Stomach smooth muscle (tissue), 2 donors: ENCODE data around the gene MUL1.

ENCODE experiments used
- H3K27ac ChIP-seq: one replicate; pipeline ENCODE4 v1.7.0; 2013; ENCODE audit warnings: mild to moderate bottlenecking, low read length, inconsistent platforms
- H3K27me3 ChIP-seq, 2 donors: one replicate each; pipeline ENCODE4 v1.7.0; 2013; ENCODE audit warnings: low read length in 2 of 2; ENCODE audit not compliant: insufficient read depth in 2 of 2, control insufficient read depth in 1 of 2
- H3K36me3 ChIP-seq, 2 donors: one replicate each; pipeline ENCODE4 v1.7.0; 2013; ENCODE audit warnings: low read length in 2 of 2; ENCODE audit not compliant: control insufficient read depth in 2 of 2, insufficient read depth in 2 of 2
- H3K4me1 ChIP-seq: one replicate; pipeline ENCODE4 v1.7.0; 2013; ENCODE audit warnings: low read length; ENCODE audit not compliant: control insufficient read depth, insufficient read depth
- H3K4me3 ChIP-seq, 2 donors: one replicate each; pipeline ENCODE4 v1.7.0; 2013; ENCODE audit warnings: low read length in 2 of 2
- H3K9ac ChIP-seq, 2 donors: one replicate each; pipeline ENCODE4 v1.7.0; 2013; ENCODE audit warnings: low read length in 2 of 2, mild to moderate bottlenecking in 1 of 2
- H3K9me3 ChIP-seq, 2 donors: one replicate each; pipeline ENCODE4 v1.7.0; 2013; ENCODE audit warnings: low read length in 2 of 2; ENCODE audit not compliant: control insufficient read depth in 2 of 2
- donor health status: healthy.
- donor health status: Pancreatic carcinoma.

MUL1 gene

DNA sequence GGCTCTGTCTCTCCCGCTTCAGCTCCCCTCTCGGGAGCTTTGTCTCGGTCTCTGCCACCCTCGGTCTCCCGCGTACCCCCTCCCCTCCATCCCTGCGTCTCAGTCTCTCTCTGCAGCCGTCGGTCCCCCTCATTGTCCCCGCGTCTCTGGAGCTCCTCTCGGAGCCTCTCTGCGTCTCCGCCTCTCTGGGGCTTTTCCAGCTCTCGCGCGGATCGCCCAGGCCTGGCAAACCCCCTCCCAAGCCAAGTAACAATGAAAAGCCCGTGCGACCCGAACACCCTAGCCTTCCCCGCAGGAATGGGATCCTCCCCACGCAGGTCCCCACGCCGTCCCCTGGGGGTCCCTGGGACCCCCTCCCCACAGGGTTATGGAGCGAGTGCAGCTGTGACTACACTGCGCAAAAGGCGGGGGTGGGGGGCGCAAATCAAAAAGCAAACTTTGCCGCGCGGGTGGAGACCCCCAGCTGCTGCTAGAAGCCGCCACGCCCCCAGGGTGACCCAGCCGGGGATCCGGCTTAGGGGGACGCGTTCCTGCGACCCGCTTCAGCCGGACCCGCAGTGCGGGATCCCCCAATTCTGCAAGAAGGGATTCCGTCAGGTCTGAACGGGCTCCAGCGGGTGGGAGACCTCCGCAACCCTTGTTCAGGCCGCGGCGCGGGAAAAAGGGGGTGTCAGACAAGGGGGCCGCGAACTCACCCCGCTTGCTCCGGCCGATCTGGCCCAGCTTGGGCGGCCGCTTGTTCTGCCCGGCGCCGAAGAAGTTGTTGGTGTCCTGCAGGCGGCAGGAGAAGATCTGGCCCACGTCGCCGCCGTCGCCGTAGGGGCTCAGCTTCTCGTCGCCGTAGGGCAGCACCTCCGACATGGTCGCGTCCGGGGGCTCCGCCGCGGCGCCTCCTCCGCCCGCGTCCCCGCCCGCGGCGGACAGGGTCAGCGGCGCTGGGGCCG lies 23.2 kb downstream of the MUL1 start:
- Histone ChIP-seq H3K36me3 (no peaks in the 10 kb centered on the region), H3K27me3 (no peaks in the 10 kb centered on the region)

DNA sequence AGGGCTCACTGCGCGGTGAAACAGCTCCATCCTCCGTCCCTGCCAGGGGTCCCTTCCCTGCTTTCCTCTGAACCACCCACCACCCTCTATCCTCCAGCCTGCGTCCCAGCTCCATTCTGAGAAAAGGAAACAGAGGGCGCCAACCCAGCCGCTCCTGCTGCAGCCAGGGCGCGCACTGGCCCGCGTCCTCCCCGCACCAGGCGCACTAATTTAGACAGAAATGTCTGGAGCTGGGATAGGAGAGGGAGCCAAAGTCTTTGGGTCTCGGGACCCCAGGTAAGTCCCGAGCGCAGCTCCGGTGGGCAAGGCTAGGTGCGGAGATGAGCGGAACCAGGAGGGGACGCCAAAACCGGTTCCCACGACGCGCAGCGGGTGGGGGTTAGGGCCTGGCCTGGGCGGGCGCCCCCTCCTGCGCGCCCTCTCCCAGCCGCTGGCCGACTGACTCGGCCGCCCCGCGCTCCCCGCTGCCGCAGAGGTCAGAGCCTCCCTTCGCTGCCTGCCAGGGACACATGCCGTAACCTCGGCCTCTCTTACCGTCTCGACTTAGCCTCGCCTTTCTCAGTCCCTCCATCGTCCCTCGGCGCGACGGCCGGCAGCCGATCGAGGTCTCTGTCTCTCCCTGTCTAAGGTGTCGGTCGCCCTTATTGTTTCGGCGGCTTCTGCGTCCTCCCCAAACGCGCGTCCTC lies 24.0 kb downstream of the MUL1 start:
- H3K27ac ChIP-seq: no peak overlapping the region
- peak overlapping the region; percentile 52 to 64 for H3K9ac ChIP-seq
- no peaks in the 10 kb centered on the region for H3K9me3 ChIP-seq
- no peaks in the 10 kb centered on the region for H3K36me3 ChIP-seq
- H3K27me3 ChIP-seq: no peaks in the 10 kb centered on the region
- H3K4me3 ChIP-seq: peak overlapping the region; percentile 71 to 85
- H3K4me1 ChIP-seq: peaks cover 27% of the 10 kb centered on the region

More for the DNA sequence above, 23.2 kb downstream of the MUL1 start:
- peak overlapping the region; percentile 52 to 64 for H3K9ac ChIP-seq
- H3K4me3 ChIP-seq: peak overlapping the region; percentile 71 to 85
- no peaks in the 10 kb centered on the region for H3K9me3 ChIP-seq
- peak overlapping the region; percentile 24 for H3K27ac ChIP-seq
- H3K4me1 ChIP-seq: peaks cover 27% of the 10 kb centered on the region

DNA sequence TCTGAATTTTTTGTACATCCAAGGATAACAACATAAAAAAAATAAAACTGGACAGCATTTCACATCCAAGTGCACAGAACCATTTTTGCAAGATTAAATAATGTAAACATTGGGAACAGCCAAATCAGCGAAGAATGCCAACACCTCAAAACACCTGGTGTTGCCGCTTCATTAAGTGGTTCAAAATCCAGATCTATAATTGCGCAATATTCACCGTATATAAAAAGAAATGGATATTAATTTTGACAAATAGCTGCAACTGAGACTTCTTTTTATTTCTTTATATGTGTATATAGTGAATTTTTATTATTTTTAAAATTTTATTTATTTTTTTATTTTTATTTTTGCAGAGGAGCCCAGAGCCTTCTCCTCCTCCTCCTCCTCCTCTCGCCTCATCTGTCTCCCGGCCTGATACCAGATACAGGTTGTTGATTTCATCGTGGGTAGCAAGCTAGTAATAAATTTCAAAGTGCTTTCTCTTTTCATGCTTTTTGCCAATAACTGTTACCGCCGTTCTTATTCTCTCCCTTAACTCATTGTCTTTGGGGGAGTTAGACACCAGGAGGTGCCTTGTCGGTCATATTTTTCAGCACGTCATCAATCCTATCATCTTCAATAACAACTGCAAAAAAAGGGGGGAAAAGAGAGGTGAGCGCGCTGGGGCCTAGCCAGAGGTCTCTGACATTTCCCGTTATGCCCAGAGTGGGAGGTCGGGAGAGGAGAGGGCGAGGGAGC lies 24.7 kb downstream of the MUL1 start:
- peak overlapping the region; percentile 71 to 85 for H3K4me3 ChIP-seq
- H3K27ac ChIP-seq: no peak overlapping the region
- no peaks in the 10 kb centered on the region for H3K27me3 ChIP-seq
- no peaks in the 10 kb centered on the region for H3K9me3 ChIP-seq
- H3K4me1 ChIP-seq: peaks cover 27% of the 10 kb centered on the region
- no peaks in the 10 kb centered on the region for H3K36me3 ChIP-seq
- H3K9ac ChIP-seq: peak overlapping the region; percentile 29 to 52

DNA sequence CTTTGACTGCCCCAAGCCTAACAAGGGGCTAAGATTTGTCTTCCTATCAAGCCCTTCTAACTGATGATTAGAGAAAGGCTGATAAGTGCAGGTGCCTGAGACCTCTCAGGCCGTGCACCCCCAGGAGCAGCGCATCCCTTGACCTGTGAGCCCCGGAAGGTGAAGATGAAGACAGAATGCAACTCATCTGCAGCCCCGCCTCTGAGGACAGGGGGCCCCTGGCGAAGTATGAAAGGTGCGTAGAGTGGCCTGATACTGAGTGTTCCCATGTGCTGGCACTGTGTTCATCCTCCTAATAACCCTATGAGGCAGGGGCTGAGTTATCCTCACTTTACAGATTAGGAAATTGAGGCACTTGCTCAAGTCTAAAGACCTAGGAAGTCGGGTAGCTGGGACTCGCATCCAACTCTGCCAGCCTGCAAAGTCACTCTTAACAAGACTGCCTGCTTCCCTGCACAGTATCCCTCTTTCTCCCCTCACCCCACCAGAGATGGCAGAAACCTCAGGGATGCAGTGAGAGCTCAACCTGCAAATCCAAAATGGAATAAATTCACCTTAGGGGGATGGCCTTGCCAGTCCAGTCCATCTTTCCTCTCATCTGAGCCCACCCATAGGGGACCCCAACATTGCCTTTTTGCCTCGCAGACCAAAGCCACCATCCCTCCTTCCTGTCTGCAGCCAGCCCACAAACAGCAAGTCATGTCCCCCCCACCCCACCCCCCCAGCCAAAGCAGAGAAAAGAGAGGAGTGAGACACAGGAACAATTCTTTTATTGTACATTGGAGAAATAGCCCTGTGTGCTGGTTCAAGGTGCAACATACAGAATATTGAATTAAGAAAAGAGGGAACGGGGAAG lies 26.1 kb downstream of the MUL1 start:
- H3K9me3 ChIP-seq: no peaks in the 10 kb centered on the region
- H3K9ac ChIP-seq: no peak overlapping the region
- H3K36me3 ChIP-seq: no peaks in the 10 kb centered on the region
- H3K27me3 ChIP-seq: peaks cover under 1 to 5% of the 10 kb centered on the region in 2 donors
- H3K27ac ChIP-seq: no peak overlapping the region
- H3K4me3 ChIP-seq: no peak overlapping the region
- H3K4me1 ChIP-seq: peaks cover 30% of the 10 kb centered on the region

DNA sequence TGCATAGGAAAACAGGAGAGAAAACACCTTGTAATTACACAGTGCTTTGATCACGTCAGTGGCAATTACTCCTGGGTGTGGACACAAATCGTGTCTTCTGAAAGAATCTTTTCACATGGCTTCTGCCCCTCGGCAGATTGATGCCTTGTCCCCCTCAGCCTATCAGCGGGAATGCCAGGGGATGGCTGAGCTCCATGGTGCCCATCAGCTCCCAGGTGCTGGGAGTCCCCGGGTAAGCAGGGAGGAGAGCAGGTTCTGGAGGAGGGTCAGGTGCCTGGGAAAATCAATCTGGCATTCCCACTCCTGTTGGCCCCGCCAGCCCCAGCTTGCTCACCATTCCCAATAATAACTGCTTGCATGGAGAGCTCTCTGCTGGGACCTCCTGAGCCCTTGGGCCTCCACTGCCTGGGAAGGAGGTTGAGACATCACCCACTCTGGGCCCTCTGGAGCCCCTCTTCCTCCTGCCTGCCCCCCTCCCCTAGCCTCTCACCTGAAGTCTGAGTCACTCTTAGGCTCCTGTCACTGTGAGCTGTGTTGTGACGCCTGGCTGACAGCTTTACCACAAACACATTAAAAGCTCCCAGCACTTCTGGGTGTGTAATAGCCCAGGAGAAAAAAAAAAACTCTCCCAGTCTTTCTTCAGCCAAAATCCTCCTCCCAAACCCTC lies 26.9 kb downstream of the MUL1 start:
- no peak overlapping the region for H3K9ac ChIP-seq
- H3K4me3 ChIP-seq: no peak overlapping the region
- peaks cover 8 to 13% of the 10 kb centered on the region in 2 donors for H3K27me3 ChIP-seq
- H3K4me1 ChIP-seq: peaks cover 30% of the 10 kb centered on the region
- H3K36me3 ChIP-seq: no peaks in the 10 kb centered on the region
- no peaks in the 10 kb centered on the region for H3K9me3 ChIP-seq
- H3K27ac ChIP-seq: no peak overlapping the region

DNA sequence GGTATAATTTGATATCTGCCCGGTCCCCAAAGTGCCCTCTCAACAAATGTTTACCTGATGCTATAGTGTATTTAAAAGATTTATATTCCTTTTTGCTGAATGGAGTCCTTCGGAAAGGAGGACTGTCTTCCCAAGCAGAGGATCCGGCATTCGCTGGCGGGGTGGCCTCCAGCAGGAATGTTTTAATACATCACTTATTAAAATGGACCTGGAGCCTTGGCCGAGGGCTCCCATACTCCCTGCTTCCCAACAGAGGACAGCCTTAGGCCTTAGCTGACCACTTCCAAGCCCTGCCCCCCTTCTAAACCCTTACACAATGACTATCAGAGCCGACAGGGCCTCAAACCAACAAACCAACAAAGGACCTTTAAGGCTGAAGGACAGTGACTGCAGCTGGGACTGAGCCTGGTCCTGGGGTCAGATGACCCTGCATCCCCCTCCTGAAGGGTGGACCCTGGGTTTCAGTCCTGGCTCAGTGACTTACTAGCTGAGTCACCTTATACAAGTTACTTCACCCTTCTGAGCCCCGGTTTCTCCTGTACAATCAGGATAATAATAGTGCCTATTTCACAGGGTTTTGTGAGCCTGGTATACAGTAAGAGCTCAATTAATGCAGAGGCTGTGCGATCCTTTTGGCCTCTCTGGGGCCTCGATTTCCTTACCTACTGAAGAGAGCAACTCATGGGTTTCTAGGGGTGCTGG lies 27.6 kb downstream of the MUL1 start:
- H3K27me3 ChIP-seq: peaks cover 12 to 14% of the 10 kb centered on the region in 2 donors
- H3K4me1 ChIP-seq: peaks cover 28% of the 10 kb centered on the region
- no peak overlapping the region for H3K27ac ChIP-seq
- H3K4me3 ChIP-seq: no peak overlapping the region
- H3K9ac ChIP-seq: no peak overlapping the region
- H3K9me3 ChIP-seq: no peaks in the 10 kb centered on the region
- H3K36me3 ChIP-seq: no peaks in the 10 kb centered on the region

DNA sequence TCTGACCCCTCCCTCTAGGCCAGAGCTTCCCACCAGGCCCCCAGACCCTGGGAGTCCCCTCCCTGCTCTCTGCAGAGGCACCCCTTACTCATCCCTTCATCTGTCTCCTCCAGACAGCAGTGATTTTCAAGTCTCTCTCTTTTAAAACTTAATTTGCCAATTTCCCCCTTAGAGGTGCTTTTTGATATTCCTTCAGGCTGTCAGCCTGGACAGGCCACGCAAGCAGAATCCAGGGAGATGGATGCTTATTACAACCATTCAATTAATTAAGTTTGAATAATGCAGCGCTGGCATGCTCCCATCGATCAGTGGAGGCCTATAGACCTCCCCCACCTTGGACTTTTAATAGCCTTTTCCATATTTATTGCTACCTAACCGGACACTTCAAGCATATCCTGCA lies 28.1 kb downstream of the MUL1 start:
- Histone ChIP-seq H3K4me3 (no peak overlapping the region), H3K27ac (no peak overlapping the region), H3K9me3 (no peaks in the 10 kb centered on the region), H3K36me3 (no peaks in the 10 kb centered on the region), H3K4me1 (peaks cover 26% of the 10 kb centered on the region), H3K9ac (no peak overlapping the region), H3K27me3 (peaks cover 16 to 18% of the 10 kb centered on the region in 2 donors)

DNA sequence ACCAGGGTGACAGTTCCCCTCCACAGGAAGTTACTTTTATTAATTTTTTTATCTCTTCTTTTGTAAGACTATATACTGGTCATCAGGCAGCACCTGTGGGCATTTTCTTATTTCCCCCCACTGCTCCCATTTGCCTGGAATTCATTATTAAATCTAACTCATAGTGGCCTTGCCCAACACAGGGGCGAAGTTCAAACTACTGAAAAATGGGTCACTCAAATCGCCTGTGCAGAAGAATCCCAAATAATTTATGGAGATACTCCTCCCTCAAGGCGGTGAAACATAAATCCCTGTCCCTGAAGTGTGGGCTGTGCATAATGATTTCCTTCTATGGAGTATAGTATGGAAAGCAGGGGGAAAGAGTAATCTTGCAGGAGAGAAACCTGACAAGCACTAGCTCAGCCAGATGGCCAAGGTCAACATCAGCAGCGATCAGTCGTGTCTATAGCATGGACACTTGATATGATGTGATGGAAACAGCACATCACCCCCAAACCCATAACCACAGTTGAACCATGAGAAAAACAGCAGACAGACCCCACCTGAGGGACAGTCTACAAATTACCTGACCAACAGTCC lies 29.8 kb downstream of the MUL1 start:
- Histone ChIP-seq H3K9me3 (no peaks in the 10 kb centered on the region), H3K9ac (no peak overlapping the region), H3K4me3 (no peak overlapping the region), H3K27me3 (peaks cover 19 to 21% of the 10 kb centered on the region in 2 donors), H3K4me1 (peaks cover 13% of the 10 kb centered on the region), H3K36me3 (no peaks in the 10 kb centered on the region), H3K27ac (no peak overlapping the region)
